ENCODE data around the gene ASAP2.
"Not testable (repeated sequence)": the region's sequence is repeated elsewhere in the genome, so short reads cannot be mapped to it uniquely, and the experiment has no call there.

The ASAP2 gene

GRCh38 chr2:9380702-9381628, 174.4 kb downstream of the ASAP2 start:
- no peak for DNase-seq (ENCODE audit: low read depth)

GRCh38 chr2:9382604-9383235, 176.1 kb downstream of the ASAP2 start:
- no peak for DNase-seq (ENCODE audit: low read depth)

GRCh38 chr2:9384521-9384920, 177.9 kb downstream of the ASAP2 start:
- DNase-seq (ENCODE audit: low read depth): no peak

- DNase-seq (ENCODE audit: low read depth): no peak
These were observed 179.2 kb downstream of the ASAP2 start for GRCh38 chr2:9385841-9386240.

GRCh38 chr2:9388199-9388681, 181.6 kb downstream of the ASAP2 start:
- no peak for DNase-seq (ENCODE audit: low read depth)

- no peak for DNase-seq (ENCODE audit: low read depth)
These were observed 182.6 kb downstream of the ASAP2 start for GRCh38 chr2:9388950-9389911.

GRCh38 chr2:9390151-9390850, 183.7 kb downstream of the ASAP2 start:
- DNase-seq (ENCODE audit: low read depth): no peak

GRCh38 chr2:9390991-9391390, 184.4 kb downstream of the ASAP2 start:
- DNase-seq (ENCODE audit: low read depth): no peak

GRCh38 chr2:9391961-9392720, 185.5 kb downstream of the ASAP2 start:
- no peak for DNase-seq (ENCODE audit: low read depth)

- no peak for DNase-seq (ENCODE audit: low read depth)
These were observed 186.5 kb downstream of the ASAP2 start for GRCh38 chr2:9392898-9393765.

- DNase-seq (ENCODE audit: low read depth): no peak
These were observed 188.2 kb downstream of the ASAP2 start for GRCh38 chr2:9394816-9395215.

GRCh38 chr2:9397201-9397600, 190.6 kb downstream of the ASAP2 start:
- no peak for DNase-seq (ENCODE audit: low read depth)

- not testable (repeated sequence) for DNase-seq (ENCODE audit: low read depth)
These were observed 191.6 kb downstream of the ASAP2 start for GRCh38 chr2:9398251-9398650.

- DNase-seq (ENCODE audit: low read depth): no peak
These were observed 192.5 kb downstream of the ASAP2 start for GRCh38 chr2:9398881-9399780.

GRCh38 chr2:9400268-9401058, 193.9 kb downstream of the ASAP2 start:
- no peak for DNase-seq (ENCODE audit: low read depth)

GRCh38 chr2:9401059-9401547, 194.5 kb downstream of the ASAP2 start:
- DNase-seq (ENCODE audit: low read depth): no peak

- no peak for DNase-seq (ENCODE audit: low read depth)
These were observed 195.2 kb downstream of the ASAP2 start for GRCh38 chr2:9401646-9402371.

All from stimulated activated CD8-positive, alpha-beta memory T cell treated with anti-CD3 and anti-CD28 coated beads, Interleukin-4, amount 100 ng/mL, for 24 hours (primary cell).